ENCODE results near the gene KCND3.

DNA sequence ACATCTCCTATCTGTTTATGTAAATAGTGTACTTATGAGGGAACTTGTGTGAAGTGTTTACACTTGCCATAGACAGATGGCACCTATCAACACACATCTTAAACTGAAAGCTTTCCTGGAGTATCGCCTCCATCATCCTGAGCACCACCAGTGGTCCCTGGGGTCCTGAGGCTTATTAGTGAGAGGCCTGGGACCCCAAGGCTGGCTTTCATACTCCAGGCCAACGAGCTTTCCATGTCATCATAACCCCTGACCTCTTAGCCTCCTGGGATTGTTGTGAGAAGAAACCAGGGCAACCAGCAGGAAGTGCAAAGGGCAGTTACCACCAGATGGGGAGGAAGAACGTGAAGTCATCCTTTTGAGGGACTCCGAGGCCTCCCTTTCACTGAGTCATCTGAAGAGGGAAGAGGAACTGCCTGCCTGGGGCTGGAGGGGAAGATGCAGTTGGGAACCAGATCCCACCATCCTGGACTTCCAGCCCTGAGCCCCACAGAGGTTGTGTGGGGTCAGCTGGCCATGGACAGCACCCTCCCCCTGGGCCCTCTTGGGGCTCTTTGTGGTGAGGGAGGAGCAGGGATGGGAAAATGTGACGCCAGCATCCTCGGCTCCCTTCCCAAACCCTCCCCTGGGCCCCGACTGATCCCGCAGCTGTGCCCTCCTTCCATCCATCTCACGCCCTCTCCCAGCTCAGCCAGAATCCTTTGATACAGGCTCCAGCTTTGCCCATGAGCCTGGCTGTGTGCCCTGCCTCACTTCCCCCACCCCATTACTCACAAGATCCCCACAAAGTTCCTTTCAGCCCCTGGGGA, 256.1 kb downstream of the KCND3 start:
- TF ChIP-seq EZH2 (IDR thresholded peaks at IDR 0.05) (no peak), POLR2AphosphoS5 (IDR thresholded peaks at IDR 0.05; ENCODE audit: borderline replicate concordance, low read depth, low read length) (no peak), FOXP2 (optimal IDR thresholded peaks at IDR 0.05; ENCODE audit: control extremely low read depth, extremely low read length, insufficient read depth) (no peak)

Data from SK-N-MC (cell line).